ENCODE data around the gene ABTB2. TPM values are rescaled to one million over a fixed set of nuclear protein-coding genes. Genes with fewer than 3 reads are reported as not detected.

Gene ABTB2
- total RNA-seq, 6 donors from 2014 or later: 1.4 to 6.8 (median 4.7) TPM

DNA sequence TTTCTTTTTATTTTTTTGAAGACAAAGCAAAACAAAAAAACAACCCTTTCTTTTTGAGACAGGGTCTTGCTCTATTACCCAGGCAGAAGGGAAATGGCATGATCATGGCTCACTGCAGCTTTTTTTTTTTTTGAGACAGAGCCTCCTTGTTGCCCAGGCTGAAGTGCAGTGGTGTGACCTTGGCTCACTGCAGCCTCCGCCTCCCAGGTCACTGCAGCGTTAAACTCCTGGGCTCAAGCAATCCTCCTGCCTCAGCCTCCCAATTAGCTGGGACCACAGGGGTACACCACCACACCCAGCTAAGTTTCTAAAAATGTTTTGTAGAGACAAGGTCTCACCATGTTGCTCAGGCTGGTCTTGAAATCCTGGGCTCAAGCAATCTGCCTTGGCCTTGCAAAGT lies 124.6 kb downstream of the ABTB2 start:
- Histone ChIP-seq H3K36me3 (no peaks in the 10 kb centered on the region), H3K9me3 (no peaks in the 10 kb centered on the region), H3K27me3 (no peaks in the 10 kb centered on the region), H3K27ac (no peak overlapping the region), H3K4me3 (no peak overlapping the region), H3K4me1 (peaks cover 0 to 10% (median 4%) of the 10 kb centered on the region in 4 donors)
- no peak for DNase-seq
- TF ChIP-seq POLR2AphosphoS5 (IDR thresholded peaks at IDR 0.05): no peak
- no peak for TF ChIP-seq EP300 (IDR thresholded peaks at IDR 0.05)
- TF ChIP-seq, protein P1, sequence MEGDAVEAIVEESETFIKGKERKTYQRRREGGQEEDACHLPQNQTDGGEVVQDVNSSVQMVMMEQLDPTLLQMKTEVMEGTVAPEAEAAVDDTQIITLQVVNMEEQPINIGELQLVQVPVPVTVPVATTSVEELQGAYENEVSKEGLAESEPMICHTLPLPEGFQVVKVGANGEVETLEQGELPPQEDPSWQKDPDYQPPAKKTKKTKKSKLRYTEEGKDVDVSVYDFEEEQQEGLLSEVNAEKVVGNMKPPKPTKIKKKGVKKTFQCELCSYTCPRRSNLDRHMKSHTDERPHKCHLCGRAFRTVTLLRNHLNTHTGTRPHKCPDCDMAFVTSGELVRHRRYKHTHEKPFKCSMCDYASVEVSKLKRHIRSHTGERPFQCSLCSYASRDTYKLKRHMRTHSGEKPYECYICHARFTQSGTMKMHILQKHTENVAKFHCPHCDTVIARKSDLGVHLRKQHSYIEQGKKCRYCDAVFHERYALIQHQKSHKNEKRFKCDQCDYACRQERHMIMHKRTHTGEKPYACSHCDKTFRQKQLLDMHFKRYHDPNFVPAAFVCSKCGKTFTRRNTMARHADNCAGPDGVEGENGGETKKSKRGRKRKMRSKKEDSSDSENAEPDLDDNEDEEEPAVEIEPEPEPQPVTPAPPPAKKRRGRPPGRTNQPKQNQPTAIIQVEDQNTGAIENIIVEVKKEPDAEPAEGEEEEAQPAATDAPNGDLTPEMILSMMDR (IDR thresholded peaks at IDR 0.05): no peak
- no peak for TF ChIP-seq POLR2A (IDR thresholded peaks at IDR 0.05)
- ATAC-seq (ENCODE audit: low FRiP score in 2 of 2): no peak
- WGBS, 2 donors: 84 to 97% methylated on average over 2 of the region's 2 CpGs

DNA sequence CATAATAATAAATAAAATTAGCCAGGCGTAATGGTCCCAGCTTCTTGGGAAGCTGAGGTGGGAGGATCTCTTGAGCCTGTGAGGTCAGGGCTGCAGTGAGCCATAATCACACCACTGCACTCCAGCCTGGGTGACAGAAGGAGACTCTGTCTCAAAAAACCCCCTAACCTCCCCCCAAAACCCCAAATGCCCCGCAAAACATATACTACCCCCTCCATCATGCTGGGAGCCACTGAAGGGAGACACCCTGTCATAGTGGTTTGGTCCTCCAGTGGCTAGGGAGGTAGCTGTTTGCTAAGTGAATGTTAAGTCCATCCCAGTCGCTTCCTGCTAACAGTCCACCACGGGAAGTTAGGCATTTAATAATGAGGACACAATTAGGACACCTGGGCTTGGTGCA lies 125.0 kb downstream of the ABTB2 start:
- DNase-seq (no peak), ATAC-seq (ENCODE audit: low FRiP score in 2 of 2) (no peak)
- no peak for TF ChIP-seq POLR2A (IDR thresholded peaks at IDR 0.05)
- TF ChIP-seq, protein P1 (IDR thresholded peaks at IDR 0.05): no peak
- TF ChIP-seq EP300 (IDR thresholded peaks at IDR 0.05): no peak
- no peak for TF ChIP-seq POLR2AphosphoS5 (IDR thresholded peaks at IDR 0.05)
- Histone ChIP-seq H3K27me3 (no peaks in the 10 kb centered on the region), H3K4me1 (peaks cover 0 to 10% (median 4%) of the 10 kb centered on the region in 4 donors), H3K9me3 (no peaks in the 10 kb centered on the region), H3K36me3 (no peaks in the 10 kb centered on the region), H3K27ac (no peak overlapping the region), H3K4me3 (no peak overlapping the region)
- WGBS, 2 donors: 88 to 89% methylated on average over 3 to 4 of the region's 4 CpGs

DNA sequence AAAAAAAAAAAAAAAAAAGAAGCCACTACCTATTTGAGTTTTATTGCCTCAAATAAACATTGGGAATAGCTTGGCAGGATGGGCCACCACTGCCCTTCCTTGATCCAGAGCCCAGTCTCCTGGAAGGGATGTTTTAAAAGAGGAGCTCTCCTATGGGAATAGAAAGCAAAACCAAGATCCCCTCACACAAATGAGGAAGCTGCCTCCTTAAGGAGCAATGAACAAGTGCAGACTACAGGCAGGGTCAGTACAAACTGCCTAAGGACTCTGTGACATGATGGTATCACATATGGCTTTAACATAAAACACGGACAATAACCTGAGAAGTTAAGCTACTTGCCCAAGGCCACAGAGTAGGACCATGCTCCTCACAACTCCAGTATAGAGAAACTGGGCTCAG lies 131.6 kb downstream of the ABTB2 start:
- ATAC-seq (ENCODE audit: low FRiP score in 2 of 2) (no peak), DNase-seq (no peak)
- no peak overlapping the region for H3K4me3 ChIP-seq
- H3K9me3 ChIP-seq: no peaks in the 10 kb centered on the region
- peaks cover 0 to 3% (median 0%) of the 10 kb centered on the region in 4 donors for H3K4me1 ChIP-seq
- 63 to 77% methylated on average over 1 of the region's 1 CpG for WGBS, 2 donors
- H3K27me3 ChIP-seq: no peaks in the 10 kb centered on the region
- TF ChIP-seq POLR2A (IDR thresholded peaks at IDR 0.05): no peak
- TF ChIP-seq, protein P1 (IDR thresholded peaks at IDR 0.05): no peak
- TF ChIP-seq EP300 (IDR thresholded peaks at IDR 0.05): no peak
- TF ChIP-seq POLR2AphosphoS5 (IDR thresholded peaks at IDR 0.05): no peak
- H3K36me3 ChIP-seq: no peaks in the 10 kb centered on the region
- no peak overlapping the region for H3K27ac ChIP-seq

DNA sequence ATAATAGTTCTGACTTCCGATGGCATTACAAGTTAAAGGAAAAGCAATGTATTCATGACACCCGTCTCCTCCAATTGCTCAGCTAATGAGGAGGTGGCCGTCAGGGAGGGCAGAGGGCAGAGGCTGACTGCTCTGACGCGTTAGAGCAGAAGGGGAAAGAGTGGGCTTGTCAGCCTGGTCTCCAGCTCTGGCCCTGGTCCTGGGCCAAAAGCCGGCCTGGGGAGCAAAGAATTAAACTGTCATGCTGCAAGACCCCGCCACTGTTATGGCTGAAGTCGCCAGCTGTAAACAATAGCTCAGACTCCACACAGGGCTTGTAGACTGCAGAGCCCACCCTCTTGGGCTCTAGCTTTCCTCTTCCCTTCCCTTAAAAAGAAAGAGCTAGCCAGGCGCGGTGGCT lies 132.7 kb downstream of the ABTB2 start:
- ATAC-seq (ENCODE audit: low FRiP score in 2 of 2) (no peak), DNase-seq (no peak)
- Histone ChIP-seq H3K4me1 (peaks cover 0 to 3% (median 0%) of the 10 kb centered on the region in 4 donors), H3K36me3 (no peaks in the 10 kb centered on the region), H3K27me3 (no peaks in the 10 kb centered on the region), H3K4me3 (no peak overlapping the region), H3K27ac (no peak overlapping the region), H3K9me3 (no peaks in the 10 kb centered on the region)
- TF ChIP-seq POLR2AphosphoS5 (IDR thresholded peaks at IDR 0.05) (no peak), EP300 (IDR thresholded peaks at IDR 0.05) (no peak), POLR2A (IDR thresholded peaks at IDR 0.05) (no peak)
- TF ChIP-seq, protein P1 (IDR thresholded peaks at IDR 0.05): no peak
- WGBS, 2 donors: 65 to 83% methylated on average over 10 of the region's 10 CpGs

DNA sequence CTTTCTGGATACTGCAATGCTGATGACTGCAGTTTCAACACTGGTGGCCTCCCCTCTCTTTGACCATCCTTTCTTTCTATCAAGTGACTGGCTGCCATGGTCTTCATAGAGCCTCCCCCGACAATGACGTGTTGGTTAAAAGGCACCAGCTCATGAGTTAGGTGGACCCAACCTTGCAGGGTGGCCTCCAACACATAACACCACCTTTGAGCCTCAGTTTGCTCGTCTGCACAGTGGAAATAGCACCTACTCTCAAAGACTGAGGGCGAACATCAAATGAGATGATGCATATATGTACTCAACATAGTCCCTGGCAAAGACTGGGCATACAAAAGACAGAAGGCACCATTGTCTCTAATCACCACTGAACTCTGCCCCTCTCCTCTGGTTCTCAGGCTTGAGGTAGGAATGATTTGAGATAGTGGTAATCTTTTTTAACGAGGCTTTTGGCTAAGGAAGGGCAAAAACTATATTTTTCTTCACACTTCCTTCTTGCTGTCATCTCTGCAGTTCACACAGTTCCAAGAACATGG lies 133.3 kb downstream of the ABTB2 start:
- no peak for ATAC-seq (ENCODE audit: low FRiP score in 2 of 2)
- Histone ChIP-seq H3K36me3 (no peaks in the 10 kb centered on the region), H3K9me3 (no peaks in the 10 kb centered on the region), H3K27ac (no peak overlapping the region), H3K4me3 (no peak overlapping the region), H3K27me3 (no peaks in the 10 kb centered on the region), H3K4me1 (peaks cover 0 to 3% (median 0%) of the 10 kb centered on the region in 4 donors)
- TF ChIP-seq, protein P1 (IDR thresholded peaks at IDR 0.05): no peak
- TF ChIP-seq POLR2A (IDR thresholded peaks at IDR 0.05) (no peak), POLR2AphosphoS5 (IDR thresholded peaks at IDR 0.05) (no peak), EP300 (IDR thresholded peaks at IDR 0.05) (no peak)
- no peak for DNase-seq
- WGBS, 2 donors: 72 to 84% methylated on average over 5 of the region's 5 CpGs

Data from upper lobe of left lung (tissue), 6 donors.